ENCODE results near the gene RTCB.
"Not testable (repeated sequence)": the region's sequence is repeated elsewhere in the genome, so short reads cannot be mapped to it uniquely, and the experiment has no call there.

RTCB gene

DNA sequence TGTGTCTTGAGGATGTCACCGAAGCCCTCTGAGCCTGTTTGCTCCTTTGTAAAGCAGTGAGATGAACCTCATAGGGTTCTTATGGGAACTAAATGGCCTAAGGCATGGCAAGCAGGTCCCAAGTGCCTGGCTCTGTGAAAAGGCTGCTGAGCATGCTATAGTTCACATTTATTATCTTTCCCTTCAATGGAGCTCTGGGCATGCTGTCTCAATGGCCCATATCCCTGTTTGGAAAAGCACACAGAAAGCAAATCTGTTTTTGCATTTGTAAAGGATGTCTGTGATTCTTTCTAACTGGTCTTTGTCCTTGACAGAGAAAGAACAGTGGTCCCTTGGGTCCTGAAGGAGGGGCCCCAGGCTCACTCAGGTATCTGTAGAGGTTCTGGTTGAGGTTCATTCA lies 26.4 kb downstream of the RTCB start:
- no peak for DNase-seq

DNA sequence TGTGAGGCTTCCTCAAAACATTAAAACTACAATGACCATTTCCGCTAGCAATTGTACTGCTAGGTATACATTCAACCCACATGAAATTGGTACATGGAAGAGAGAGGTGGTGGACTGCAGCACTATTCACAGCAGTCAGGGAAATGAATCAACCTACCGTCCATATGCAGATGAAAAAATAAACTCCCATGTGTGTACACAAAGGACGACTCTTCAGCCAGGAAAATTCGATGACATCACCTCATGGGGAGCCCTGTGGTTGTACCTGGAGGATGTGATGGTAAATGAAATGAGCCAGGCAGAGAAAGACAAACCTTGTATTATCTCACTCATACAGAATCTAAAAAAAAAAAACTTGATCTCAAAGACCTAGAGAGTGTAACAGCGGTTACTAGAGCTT lies 31.1 kb downstream of the RTCB start:
- DNase-seq, result no peak

DNA sequence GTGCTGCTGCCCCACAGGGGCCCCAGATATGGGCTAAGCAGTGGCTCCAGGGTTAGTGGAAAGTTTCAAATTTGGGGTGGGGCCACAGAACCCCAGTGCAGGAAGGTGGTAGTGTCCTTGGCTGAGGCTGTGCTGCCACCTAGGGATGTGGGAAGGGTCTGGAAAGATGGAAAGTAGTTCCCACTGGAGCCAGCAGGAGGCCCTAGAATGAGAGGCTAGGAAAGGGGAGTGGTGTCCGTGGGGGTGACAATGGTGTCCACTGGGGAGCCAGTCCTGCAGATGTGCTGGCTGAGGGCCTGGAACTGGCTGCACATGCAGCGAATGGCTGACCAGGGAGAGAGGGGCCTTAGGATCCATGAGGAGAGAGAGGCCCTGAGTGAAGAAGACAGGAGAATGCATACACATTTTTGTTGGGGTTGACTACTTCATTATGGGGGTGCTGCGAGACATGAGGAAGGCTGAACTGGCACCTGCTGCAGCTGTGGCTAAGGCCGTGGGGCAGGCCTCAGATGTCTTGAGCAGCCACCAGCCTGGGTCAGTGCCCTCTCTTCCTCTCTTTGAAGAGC lies 33.3 kb downstream of the RTCB start:
- peak; percentile 66 for DNase-seq

DNA sequence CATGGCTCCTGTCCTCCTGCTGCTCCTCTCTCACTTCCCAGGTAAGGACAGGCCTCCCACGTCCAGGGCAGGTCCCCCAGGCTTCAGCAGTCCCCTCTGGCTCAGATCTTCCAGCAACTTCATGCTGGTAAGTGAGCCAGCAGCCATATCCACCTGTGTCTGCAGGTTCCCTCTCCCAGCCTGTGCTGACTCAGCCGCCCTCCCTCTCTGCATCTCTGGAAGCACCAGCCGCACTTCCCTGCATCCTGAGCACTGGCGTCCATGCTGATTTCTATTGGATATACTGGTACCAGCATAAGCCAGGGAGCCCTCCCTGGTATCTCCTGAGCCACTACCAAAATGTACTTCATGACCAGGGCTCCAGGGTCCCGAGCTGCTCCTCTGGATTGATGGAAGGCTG lies 35.4 kb downstream of the RTCB start:
- no peak for DNase-seq

DNA sequence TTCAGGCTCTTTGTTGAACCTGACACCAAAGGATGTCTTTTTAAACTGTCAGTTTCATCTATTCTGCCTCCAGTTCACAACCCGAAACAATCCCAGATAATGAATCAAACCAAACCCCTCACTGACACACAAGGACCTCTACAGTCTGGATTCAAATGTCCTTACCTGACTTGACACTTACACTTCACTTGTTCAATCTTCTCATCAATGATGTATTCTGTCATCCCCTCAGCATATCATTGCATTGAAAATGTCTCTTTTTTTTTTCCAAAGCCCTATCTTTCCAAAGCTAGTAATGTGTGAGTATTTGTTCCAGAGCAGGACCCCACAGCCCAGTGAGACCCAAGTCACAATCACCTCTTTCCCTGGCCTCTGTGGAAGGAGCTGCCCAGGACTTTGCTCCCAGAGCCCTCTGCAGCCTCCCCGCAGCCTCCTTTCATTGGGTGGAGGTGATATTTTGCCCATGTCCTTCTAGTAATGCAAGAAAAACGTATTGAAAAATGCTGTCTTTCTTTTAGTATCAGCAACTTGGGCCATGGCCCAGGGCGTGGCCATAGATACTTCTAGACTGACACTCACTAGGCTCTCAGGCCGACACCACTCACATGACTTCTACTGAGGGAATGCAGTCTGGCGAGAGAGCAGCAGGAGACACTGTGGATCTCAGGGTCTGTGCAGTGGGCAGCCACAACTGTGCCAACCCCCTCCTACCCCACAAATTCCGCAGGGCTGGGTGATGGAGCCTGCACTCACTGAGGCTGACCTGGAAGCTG lies 36.2 kb downstream of the RTCB start:
- no peak for DNase-seq

DNA sequence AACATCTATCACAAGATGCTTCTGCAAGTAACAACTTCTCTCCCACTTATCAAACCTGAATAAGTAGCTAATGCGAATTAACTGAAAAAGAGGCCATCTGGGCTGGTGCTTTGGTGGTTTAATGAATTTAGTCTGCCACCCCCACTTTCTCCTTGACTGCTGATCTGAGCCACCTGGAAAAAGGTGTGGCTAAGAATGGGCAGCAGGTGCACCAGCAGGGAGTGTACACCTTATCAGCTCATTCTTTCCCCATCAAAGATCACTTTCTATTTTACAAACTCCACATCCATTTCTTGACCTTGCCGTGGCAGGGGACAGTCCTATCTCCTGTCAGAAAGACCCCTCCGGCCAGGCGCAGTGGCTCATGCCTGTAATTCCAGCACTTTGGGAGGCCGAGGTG lies 47.8 kb downstream of the RTCB start:
- no peak for DNase-seq

DNA sequence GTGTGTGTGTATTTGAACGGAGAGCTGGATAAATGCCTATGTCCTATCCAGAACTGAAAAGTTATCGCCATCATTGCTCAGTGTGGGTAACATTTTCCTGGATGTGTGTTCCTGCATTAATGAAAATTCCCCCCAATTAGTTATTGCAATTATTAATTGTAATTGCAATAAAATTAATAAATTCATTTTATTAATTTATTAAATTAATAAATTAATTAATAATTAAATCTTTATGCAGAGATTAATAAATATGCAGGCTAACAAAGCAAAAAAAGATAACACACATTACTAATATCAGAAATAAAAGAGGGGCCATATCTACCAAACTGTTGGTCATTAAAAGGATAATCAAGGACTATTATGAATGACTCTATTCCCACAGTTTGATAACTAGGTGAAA lies 50.8 kb downstream of the RTCB start:
- DNase-seq, result no peak

DNA sequence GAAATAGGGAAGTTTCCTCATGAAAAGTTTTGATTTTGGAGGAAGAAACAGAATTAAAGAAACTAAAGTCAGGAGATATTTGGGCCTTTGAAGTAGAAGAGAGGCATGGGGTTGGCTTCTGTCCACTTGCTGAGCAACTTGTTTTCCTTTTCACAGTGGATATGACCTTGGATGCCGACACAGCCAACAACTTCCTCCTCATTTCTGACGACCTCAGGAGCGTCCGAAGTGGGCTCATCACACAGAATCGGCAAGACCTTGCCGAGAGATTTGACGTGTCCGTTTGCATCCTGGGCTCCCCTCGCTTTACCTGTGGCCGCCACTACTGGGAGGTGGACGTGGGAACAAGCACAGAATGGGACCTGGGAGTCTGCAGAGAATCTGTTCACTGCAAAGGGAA lies 52.0 kb downstream of the RTCB start:
- DNase-seq, result not testable (repeated sequence)

DNA sequence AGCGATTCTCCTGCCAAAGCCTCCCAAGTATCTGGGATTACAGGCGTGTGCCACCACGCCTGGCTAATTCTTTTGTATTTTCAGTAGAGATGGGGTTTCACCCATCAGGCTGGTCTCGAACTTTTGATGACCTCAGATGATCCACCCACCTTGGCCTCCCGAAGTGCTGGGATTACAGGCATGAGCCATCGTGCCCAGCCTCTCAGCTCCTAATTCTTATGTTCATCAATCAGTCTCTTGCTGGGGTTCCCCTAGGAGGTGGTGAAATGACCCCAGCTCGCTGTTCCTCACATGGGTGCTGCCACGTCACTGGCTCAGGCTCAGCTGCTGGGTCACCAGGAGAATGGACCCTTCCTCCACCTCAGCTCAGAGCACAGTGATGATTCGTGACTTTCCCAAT lies 54.5 kb downstream of the RTCB start, which contains the start of gene RFPL3:
Gene RFPL3 (plus strand): TSS at position 301 of the 400 bp plus-strand sequence. CDS start 205 bp downstream, outside the sequence.
- not testable (repeated sequence) for DNase-seq

DNA sequence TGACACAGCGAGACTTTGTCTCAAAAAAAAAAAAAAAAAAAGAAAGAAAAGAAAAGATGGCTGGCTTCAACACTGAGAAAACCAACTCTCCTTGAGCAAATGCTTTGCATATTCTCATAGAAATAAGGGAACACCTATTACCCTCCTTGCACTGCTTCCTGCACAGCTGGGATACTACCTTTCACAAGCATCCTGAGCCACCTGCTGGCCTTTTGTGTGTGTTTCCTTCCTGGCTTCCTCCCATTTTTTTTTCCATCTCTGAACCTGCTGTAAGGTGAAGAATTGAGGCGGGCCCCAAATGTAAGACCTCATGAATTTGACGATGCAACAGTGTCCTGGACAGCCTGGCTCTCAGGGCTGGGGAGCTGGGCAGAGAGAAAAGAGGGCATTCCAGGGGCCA lies 56.3 kb downstream of the RTCB start:
- no peak for DNase-seq

DNA sequence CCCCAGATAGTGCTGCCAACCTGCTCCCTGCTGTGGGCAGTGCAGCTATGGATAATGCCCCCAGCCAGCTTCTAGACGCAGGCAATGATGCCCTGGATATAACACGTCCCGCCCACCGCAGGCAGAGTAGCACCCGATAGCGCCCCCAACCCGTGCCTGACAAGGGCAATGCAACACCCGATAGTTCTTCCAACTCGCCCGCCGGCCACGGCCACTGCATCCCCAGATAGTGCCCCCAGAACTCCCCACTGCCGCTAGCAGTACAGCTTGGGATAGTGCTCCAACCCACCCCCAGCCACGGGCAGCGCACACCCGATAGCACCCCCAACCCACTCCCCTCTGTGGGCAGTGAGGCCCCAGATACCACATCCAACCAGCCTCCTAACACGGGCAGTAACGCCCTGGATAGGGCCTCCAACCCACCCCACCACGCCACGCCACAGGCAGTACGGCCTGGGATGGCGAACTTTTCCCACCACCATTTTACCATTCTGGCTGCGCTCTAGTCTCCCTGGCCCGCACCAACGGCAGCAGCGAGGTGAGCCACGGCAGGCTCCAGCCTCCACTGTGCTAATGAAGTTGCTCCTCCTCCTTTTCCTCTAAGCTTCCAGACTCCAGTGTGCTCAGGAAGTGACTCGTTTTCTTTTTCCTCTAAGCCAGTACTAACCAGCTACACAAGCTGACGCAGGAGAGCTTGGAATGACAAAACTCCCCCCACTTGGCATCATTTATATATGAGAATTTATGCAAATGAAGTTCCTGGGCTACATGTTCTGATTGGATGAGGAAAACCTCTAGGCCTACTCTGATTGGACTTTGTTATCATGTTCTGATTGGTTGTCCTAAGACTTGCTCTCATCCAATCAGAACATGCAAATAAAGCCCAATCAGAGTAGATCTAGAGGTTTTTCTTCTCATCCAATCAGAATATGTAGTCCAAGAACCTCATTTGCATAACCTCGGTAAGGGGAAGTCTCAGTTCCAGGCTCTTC lies 57.4 kb downstream of the RTCB start:
- DNase-seq, result no peak

DNA sequence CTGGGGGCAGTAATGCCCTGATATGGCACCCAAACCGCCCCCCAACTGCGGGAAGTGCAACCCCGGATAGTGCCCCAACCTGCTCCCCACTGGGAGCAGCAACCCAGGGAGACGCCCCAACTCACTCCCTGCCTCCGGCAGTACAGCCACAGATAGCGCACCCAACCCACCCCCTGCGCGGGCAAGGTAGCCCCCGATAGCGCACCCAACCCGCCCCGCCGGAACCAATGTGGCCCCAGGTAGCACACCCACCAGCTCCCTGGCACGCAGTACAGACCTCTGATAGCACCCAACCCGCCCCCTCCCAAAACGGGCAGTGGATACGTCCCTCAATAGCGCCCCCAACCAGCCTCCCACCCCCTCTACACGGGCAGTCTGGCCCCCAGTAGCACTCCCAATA lies 58.2 kb downstream of the RTCB start:
- DNase-seq, result no peak

DNA sequence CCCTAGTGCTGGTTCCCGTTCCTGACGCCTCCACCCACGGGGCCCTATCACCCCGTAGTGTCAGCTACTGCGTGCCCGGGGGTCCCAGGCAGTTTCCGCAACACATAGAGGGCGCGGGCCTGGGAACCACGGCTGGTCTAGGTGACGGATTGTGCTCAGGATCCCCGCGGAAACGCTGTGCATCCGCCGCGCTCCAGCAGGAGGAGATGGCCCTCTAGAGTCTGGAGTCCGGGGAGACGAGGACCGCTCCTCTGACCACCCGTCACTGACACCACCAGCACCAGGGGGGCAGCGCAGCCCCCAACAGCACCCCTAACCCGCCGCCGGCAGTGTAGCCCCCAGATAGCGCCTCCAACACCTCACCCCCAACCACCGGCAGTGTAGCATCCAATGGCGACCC lies 58.8 kb downstream of the RTCB start:
- no peak for DNase-seq

DNA sequence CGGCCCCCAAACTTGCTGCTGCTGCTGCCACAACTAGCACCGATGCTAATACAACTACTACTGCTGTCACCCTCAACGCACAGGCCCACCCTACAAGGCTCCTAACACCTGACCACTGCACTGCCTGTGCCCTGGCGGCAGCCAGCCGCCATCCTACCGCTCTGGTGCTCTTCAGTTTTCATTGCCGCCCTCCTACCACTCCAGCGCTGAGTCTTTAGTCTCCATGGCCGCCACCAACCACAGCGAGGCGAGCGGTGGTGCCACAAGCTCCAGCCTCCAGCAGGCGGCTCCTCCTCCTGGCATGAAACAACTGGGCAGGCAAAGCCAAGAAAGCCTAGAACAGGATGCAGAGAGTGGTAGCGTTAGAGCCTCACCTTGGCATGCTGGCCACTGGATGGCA lies 59.4 kb downstream of the RTCB start:
- no peak for DNase-seq

DNA sequence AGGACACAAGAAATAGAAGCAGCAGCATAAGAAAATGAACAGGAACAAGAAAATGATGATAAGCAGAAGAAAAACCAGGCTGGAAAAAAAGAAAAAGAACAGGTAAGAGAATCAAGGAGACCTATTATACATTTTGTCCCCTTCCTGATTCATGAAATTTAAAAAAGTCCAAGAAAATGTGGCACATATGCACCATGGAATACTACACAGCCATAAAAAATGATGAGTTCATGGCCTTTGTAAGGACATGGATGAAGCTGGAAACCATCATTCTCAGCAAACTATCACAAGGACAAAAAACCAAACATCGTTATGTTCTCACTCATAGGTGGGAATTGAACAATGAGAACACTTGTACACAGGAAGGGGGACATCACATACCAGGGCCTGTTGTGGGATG lies 60.2 kb downstream of the RTCB start:
- not testable (repeated sequence) for DNase-seq

DNA sequence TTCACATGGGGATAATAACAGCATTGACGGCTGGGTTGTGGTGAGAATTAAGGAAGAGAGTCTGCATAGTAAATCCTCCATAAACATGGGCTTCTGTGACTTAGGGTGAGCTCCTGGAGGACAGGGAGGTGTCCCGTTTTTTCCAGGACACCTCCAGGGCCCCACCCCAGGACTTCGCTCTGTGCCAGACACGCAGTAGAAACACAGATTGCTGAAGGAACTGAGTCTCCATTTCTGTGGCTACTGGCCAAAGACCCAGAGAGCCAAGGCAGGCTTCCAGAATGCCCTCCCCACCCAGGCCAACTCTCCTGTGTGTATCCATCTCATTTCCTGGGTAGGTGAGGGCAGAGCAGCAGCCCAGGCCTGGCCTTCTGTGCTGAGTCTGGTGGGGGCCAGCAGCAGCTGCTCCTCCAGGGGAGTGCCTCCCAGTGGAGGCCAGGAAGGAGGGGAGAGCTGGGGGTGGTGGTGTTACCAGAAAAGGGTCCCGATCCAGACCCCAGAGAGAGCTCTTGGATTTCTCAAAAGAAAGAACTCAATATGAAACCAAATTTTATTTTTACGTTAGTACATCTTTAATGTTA lies 63.9 kb downstream of the RTCB start:
- DNase-seq, result no peak

DNA sequence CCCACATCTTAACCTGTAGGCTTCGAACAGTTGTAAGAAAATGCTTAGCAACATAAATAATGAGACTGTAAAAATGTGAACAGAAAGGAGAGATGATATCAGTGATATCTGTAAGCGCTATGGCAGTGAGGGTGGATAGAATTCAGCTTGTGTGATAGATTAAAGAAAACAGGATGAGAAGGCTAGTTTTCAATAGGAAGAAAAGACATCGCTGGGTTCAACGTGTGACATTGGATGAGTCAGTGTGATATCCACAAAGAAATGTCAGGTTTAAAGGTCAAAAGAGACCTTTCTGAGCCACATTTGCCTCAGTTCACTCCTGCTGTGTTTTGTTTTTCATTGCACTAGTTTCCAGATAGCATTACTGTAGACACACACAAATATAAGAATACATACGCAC lies 68.1 kb downstream of the RTCB start:
- DNase-seq, result no peak

DNA sequence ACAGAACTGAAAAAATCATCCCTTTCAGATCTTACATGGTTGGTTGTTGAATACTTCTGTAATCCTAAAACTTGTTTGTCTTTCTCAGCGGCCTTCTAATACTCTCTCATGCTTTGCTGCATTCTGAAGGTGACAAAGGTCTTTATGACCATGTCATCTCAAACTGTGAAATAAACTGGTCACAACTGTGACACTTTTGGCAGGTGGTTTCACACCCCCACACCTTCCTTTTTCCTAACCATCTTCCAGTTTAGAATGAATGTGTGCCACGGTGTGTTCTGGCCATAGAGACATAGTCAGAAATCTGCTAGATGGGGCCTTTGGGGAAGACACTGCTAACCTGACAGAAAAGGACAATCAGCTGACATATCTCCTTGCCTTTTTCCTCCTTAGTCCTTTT lies 69.1 kb downstream of the RTCB start:
- no peak for DNase-seq

DNA sequence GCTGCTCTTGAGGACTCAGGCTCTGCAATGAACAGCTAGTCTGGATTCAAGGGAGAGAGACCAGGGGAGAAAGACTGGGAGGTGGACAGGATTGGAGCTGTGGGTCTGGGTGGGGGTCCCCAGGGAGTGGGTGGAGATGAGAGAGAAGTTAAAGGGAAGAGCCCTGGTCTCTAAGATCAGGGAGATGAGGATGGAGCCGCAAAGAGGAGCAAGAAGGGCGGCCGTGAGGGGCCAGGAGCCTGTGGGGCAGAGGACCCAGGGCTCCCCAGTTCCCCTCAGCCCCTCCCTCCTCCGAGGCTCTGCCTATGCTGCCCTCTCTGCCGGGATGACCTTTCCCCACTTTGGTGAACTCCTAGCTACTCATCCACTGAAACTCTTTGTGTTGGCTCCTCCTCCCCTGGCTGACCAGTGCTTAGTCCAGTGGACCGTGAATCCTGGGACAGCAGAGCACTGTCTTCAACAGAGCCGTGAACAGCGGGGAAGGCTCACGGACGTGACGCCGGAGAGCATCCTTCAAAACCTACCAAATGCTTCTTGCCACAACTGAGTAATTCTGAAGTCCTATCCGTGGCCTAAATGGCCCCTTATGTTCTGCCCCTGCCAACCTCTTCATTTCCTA lies 70.8 kb downstream of the RTCB start:
- DNase-seq, result no peak

DNA sequence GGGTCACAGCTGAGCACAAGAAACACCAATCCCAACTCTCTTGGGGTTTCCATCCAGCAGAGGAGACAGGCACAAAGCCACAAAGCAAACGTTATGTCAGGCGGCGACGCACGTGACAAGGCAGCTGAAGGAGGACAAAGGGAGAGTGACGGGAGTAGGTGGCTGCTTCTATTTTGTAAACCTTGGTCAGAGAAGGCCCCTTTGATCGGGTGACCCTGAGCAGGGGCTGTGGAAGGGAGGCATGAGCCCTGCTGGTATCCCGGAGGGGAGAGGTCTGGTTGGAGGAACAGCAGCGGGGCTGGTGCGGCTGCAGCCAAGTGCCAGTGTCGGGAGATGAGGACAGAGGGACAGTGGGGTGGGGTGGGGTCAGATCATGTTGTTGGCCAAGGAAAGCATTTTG lies 71.6 kb downstream of the RTCB start:
- DNase-seq, result no peak

DNA sequence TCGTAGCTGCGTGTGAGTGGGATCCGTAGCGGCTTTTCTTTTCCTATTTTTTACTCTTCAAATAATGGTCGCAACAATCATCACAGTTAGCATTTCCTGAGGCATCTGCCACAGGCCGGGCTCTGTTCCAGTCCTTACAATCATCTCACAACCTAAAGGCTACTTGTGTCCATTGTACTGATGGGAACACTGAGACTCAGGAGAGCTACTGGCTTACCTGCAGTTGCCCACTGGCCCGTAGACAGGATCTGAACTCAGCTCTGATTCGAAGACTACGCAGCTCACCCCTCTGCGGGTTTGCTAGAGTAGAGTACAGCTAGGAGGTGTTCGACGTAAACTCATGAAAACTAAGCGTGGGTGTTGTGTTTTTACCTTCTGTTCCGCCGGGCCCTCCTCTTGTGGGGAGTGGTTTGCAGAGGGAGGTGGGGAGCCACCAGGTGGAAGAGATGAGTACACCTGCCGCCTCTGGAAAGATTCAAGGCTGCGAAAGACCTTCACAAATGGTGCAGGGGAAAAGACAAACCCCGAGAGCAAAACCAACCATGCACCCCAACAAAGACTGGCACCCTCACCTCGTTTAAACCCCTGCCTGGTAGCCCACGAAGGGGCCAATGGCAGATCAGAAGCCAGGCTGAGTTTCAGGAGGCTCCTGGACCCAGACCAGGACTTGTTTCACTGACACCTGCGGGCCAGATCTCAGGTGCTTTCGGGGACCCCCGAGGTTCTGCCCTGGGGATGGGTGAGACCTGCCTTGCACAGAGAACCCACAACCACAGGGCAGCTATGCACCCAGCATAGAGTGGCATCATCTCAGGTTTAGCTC lies 72.6 kb downstream of the RTCB start:
- DNase-seq, result no peak

DNA sequence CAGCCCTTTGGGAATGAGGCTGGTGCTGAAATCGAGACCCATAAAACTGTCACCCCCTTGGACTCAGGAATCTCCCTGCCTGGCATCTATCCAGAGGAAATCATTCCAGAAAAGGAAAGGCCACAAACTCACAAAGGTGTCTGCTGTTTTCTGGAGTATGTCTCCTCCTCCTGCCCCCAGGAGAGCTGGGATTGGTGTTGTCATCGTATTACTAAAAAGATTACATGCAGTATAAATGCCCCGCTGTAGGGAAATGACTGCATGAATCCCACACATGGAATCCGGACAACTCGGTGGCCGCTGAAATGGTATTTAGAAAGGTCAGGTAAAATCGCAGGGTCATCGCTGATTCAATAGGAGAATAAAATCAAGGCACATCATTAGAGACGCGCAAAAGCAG lies 73.3 kb downstream of the RTCB start:
- no peak for DNase-seq

All from hematopoietic multipotent progenitor cell treated with erythropoietin and hydrocortisone succinate and interleukin-3 and kit ligand, for 8 days (in vitro differentiated cells).